Mesodermal cell (in vitro differentiated cells): ENCODE results near the gene PEX10.
A peak's percentile ranks its signal among the peaks of the same experiment; 100 is the strongest.

Experiments used
- H3K27ac ChIP-seq: 2 replicates; pipeline ENCODE4 v1.7.0; 2013; ENCODE audit warnings: mild to moderate bottlenecking, low read depth, low read length, moderate library complexity; ENCODE audit not compliant: severe bottlenecking
- H3K36me3 ChIP-seq: 2 replicates; pipeline ENCODE4 v1.7.1; 2013; ENCODE audit warnings: mild to moderate bottlenecking, low read length, moderate library complexity; ENCODE audit not compliant: control insufficient read depth, insufficient read depth
- H3K4me1 ChIP-seq: one replicate; pipeline ENCODE4 v1.7.1; 2013; ENCODE audit warnings: mild to moderate bottlenecking, low read length; ENCODE audit not compliant: insufficient read depth, control insufficient read depth, poor library complexity, severe bottlenecking
- H3K4me3 ChIP-seq: 2 replicates; pipeline ENCODE4 v1.7.0; 2013; ENCODE audit warnings: low read length, control low read depth, mild to moderate bottlenecking; ENCODE audit not compliant: insufficient read depth, poor library complexity, severe bottlenecking; ENCODE audit errors: extremely low read depth
- H3K9me3 ChIP-seq: 2 replicates; pipeline ENCODE4 v1.7.1; 2013; ENCODE audit warnings: mild to moderate bottlenecking, low read length, moderate library complexity; ENCODE audit not compliant: control insufficient read depth
- WGBS, 2 experiments: methylation state at CpG; one replicate each; pipeline ENCODE4 v1.1.5; 2013; ENCODE audit warnings: missing lambda C conversion rate in 2 of 2; ENCODE audit not compliant: insufficient coverage in 2 of 2; 5-methylcytosine and 5-hydroxymethylcytosine counted together

The PEX10 gene

GRCh38 chr1:2452201-2452931 is 40.0 kb upstream of the PEX10 start:
- Histone ChIP-seq H3K4me3 (no peak overlapping the region), H3K36me3 (no peaks in the 10 kb centered on the region), H3K4me1 (peaks cover 56% of the 10 kb centered on the region), H3K27ac (peak overlapping the region; percentile 77), H3K9me3 (no peaks in the 10 kb centered on the region)
- WGBS, 2 experiments: 65 to 77% methylated on average over 15 to 16 of the region's 21 CpGs

- Histone ChIP-seq H3K4me3 (no peak overlapping the region), H3K27ac (peak overlapping the region; percentile 77), H3K36me3 (no peaks in the 10 kb centered on the region), H3K9me3 (no peaks in the 10 kb centered on the region), H3K4me1 (peaks cover 59% of the 10 kb centered on the region)
- 42 to 43% methylated on average over 11 to 12 of the region's 18 CpGs for WGBS, 2 experiments
Observed at GRCh38 chr1:2451741-2452140, 39.4 kb upstream of the PEX10 start.

DNA sequence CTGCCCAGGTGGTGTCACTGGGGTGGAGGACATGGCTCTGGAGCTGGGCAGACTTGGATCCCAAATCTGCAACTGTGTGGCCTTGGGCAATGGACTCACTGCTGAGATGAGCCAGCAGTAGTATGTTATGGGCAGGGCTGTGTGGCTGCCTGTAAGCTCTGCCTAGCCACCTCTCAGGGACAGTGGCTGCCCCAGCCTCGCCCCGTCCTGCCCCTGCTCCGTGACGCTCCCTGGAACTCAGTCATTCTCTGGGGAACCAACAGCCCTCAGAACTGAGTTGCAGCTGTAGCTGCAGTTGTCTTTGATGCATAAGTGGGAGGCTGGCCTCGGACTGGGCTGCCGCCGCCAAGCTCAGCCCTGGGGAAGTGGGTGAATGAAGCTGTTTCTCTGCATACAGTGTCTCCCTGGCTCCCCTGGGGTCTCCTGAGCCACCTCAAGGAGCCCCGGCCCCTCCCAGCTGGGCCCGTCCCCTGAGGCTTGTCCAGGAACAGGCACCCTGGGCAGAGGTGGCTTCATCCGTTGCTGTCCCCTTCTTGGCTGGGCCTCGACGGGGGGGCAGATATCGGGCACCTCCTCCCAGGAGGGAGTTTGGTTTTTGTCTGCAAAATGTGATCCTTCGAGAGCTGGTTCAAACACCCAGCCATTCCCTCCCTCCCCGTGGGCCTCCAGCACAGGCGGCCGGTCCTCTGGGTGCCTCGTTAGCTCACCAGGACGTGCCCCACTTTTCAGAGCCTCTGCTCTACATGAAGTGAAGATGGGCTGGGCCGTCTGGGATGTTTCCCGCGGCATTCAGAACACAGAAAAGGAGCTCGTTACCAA is 37.5 kb upstream of the PEX10 start:
- Histone ChIP-seq H3K27ac (no peak overlapping the region), H3K36me3 (no peaks in the 10 kb centered on the region), H3K4me3 (no peak overlapping the region), H3K9me3 (no peaks in the 10 kb centered on the region), H3K4me1 (peaks cover 71% of the 10 kb centered on the region)
- 87 to 89% methylated on average over 11 to 21 of the region's 23 CpGs for WGBS, 2 experiments

DNA sequence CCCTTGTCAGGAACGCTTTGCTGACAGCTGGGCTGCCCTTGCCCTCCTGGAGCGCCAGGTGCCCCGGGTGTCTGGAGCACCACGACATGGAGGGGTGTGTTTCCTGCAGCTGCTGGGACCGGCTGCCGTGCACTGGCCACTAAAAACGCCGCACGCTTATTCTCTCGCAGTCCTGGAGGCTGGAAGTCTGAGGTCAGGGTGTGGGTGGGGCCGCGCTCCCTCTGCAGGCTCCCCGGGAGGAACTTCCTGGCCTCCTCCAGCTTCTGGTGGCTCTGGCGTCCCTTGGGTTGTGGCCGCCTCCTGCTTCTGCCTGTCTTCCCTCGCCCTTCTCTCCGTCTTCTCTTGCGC is 35.7 kb upstream of the PEX10 start:
- no peaks in the 10 kb centered on the region for H3K36me3 ChIP-seq
- H3K4me3 ChIP-seq: no peak overlapping the region
- 65 to 76% methylated on average over 17 to 18 of the region's 18 CpGs for WGBS, 2 experiments
- no peak overlapping the region for H3K27ac ChIP-seq
- H3K4me1 ChIP-seq: peaks cover 65% of the 10 kb centered on the region
- H3K9me3 ChIP-seq: no peaks in the 10 kb centered on the region

DNA sequence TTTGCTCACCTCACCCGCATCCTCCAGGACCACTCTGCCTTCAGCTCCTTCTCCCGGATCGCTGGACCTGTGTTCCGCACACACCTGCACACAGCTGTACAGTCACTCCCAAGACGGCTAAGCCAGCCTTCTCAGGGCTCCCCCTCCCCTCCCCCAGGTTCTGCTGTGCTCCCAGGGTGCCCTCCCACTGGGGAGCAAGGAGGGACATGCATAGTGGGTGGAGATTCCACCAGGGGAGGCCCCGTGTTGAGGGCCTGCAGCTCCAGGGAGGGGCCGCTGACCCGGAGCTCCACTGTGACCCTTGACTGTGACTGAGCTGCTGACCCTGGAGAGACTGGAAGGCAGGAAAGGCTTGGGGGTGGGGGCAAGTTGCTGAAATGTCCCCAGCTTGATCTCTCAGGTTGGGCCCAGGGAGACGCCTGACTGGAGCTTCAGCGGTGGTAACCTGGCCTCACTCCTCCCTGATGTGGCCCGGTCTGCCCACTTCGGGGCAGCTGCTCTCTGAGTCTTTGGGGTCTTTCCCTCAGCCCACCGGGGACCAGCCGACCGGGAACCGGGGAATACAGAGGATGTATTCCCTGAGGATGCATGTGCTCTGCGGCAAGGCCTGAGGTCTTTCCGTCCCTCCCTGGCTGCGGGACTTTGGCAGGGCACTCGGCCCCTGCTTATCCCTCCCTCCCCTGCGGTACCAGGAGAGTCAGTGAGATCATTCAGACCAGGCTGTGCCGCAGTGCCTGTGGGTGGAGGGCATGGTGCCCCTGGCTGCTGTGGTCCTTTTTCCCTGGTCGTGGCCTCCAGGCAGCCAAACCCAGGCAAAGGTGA is 35.1 kb upstream of the PEX10 start:
- Histone ChIP-seq H3K9me3 (no peaks in the 10 kb centered on the region), H3K36me3 (no peaks in the 10 kb centered on the region), H3K27ac (no peak overlapping the region), H3K4me1 (peaks cover 59% of the 10 kb centered on the region), H3K4me3 (no peak overlapping the region)
- 62 to 66% methylated on average over 17 to 21 of the region's 23 CpGs for WGBS, 2 experiments

GRCh38 chr1:2446861-2447260 is 34.5 kb upstream of the PEX10 start:
- Histone ChIP-seq H3K4me3 (no peak overlapping the region), H3K36me3 (no peaks in the 10 kb centered on the region), H3K4me1 (peaks cover 53% of the 10 kb centered on the region), H3K27ac (peak overlapping the region; percentile 41), H3K9me3 (no peaks in the 10 kb centered on the region)
- 75% methylated on average over 5 of the region's 9 CpGs for WGBS, 2 experiments

DNA sequence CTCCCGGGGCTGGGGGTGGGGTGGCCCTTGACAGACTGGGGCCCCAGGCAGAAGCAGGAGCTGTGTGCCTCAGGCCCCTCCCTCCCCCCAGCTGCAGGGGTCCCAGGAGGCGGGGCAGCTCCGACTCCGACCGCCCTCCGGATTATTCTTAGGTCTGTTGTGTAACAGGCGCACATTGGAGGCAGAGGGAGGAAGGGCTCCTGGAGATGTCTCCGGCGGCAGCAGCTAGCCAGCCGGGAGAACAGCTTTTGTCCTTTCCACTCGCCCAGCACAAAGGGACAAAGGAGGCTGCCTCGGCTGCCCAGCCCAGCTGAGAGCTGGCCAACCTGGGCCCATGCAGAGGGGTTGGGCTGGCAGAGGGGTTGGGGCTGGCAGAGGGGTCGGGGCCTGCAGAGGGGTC is 34.0 kb upstream of the PEX10 start:
- H3K4me3 ChIP-seq: no peak overlapping the region
- peak overlapping the region; percentile 41 for H3K27ac ChIP-seq
- H3K9me3 ChIP-seq: no peaks in the 10 kb centered on the region
- H3K36me3 ChIP-seq: no peaks in the 10 kb centered on the region
- 16 to 39% methylated on average over 5 to 9 of the region's 13 CpGs for WGBS, 2 experiments
- H3K4me1 ChIP-seq: peaks cover 51% of the 10 kb centered on the region

- Histone ChIP-seq H3K9me3 (no peaks in the 10 kb centered on the region), H3K36me3 (no peaks in the 10 kb centered on the region), H3K4me1 (peaks cover 45% of the 10 kb centered on the region), H3K4me3 (no peak overlapping the region), H3K27ac (no peak overlapping the region)
- WGBS, 2 experiments: 81 to 87% methylated on average over 15 of the region's 15 CpGs
Observed at GRCh38 chr1:2445823-2446215, 33.5 kb upstream of the PEX10 start.

- Histone ChIP-seq H3K36me3 (no peaks in the 10 kb centered on the region), H3K27ac (no peak overlapping the region), H3K4me3 (no peak overlapping the region), H3K9me3 (no peaks in the 10 kb centered on the region), H3K4me1 (peaks cover 43% of the 10 kb centered on the region)
- 87 to 90% methylated on average over 13 to 15 of the region's 16 CpGs for WGBS, 2 experiments
Observed at GRCh38 chr1:2445162-2445822, 32.9 kb upstream of the PEX10 start.

DNA sequence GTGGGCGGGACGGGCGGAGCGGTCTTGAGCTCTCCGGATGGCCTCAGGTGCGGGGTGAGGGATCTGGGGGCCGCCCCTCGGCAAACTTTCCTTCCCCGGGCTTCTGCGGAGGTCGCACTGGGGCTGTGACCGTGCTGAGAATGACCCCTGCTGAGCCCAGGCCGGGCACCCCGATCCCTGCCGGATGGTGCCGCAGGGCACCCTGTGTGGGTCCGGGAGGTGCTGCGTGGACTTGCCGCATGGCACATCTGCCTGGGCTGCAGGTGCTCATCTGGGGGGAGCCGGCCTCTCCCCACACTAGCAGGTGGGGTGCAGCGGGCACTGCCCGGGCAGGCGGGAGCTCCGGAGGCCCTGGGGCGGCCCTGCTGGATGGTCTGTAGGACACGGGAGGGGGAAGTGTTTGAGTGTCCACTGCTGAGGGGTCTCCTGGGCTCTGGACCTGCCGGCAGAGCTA is 31.8 kb upstream of the PEX10 start:
- Histone ChIP-seq H3K36me3 (no peaks in the 10 kb centered on the region), H3K9me3 (no peaks in the 10 kb centered on the region), H3K27ac (no peak overlapping the region), H3K4me3 (peak overlapping the region; percentile 25), H3K4me1 (peaks cover 35% of the 10 kb centered on the region)
- WGBS, 2 experiments: 31 to 34% methylated on average over 21 to 23 of the region's 27 CpGs
